Inferior parietal cortex (tissue), 1 donor: Measurements from ENCODE around the gene GLTP.

ENCODE experiments used
- DNase-seq: peaks from one replicate; pipeline ENCODE4 v3.0.0-alpha.2; 2016; ENCODE audit errors: extremely low spot score

Gene GLTP

GRCh38 chr12:109821968-109822367 is 58.4 kb downstream of the GLTP start:
- no peak for DNase-seq

- DNase-seq, result no peak
Observed at GRCh38 chr12:109820816-109821381, 59.4 kb downstream of the GLTP start.

- no peak for DNase-seq
Observed at GRCh38 chr12:109818905-109819500, 61.3 kb downstream of the GLTP start.

GRCh38 chr12:109818253-109818652 is 62.1 kb downstream of the GLTP start:
- DNase-seq, result no peak

- DNase-seq, result no peak
Observed at GRCh38 chr12:109817627-109818231, 62.6 kb downstream of the GLTP start.

- DNase-seq, result no peak
Observed at GRCh38 chr12:109816870-109817269, 63.5 kb downstream of the GLTP start.

- no peak for DNase-seq
Observed at GRCh38 chr12:109815757-109816617, 64.4 kb downstream of the GLTP start.

- DNase-seq, result no peak
Observed at GRCh38 chr12:109815225-109815624, 65.1 kb downstream of the GLTP start.

GRCh38 chr12:109814600-109815150 is 65.7 kb downstream of the GLTP start:
- DNase-seq, result no peak

- DNase-seq, result no peak
Observed at GRCh38 chr12:109813810-109814416, 66.4 kb downstream of the GLTP start.

GRCh38 chr12:109811624-109811995 is 68.7 kb downstream of the GLTP start:
- DNase-seq, result no peak

- DNase-seq, result no peak
Observed at GRCh38 chr12:109810954-109811623, 69.3 kb downstream of the GLTP start.

GRCh38 chr12:109808876-109809646 is 71.3 kb downstream of the GLTP start:
- no peak for DNase-seq

GRCh38 chr12:109807954-109808643 is 72.2 kb downstream of the GLTP start:
- DNase-seq, result no peak

GRCh38 chr12:109804820-109805761 is 75.2 kb downstream of the GLTP start:
- DNase-seq, result peak; percentile 70

- DNase-seq, result no peak
Observed at GRCh38 chr12:109803678-109804077, 76.7 kb downstream of the GLTP start.

- no peak for DNase-seq
Observed at GRCh38 chr12:109802828-109803227, 77.5 kb downstream of the GLTP start.
